GM18511 (cell line): ENCODE measurements around the gene APPL2.
"Not testable (repeated sequence)": the region's sequence is repeated elsewhere in the genome, so short reads cannot be mapped to it uniquely, and the experiment has no call there.

Experiments
- ATAC-seq: cut with Tn5 transposase; IDR thresholded peaks from one replicate; pipeline ENCODE4 v1.9.1; 2021; ENCODE audit warnings: mild to moderate bottlenecking, moderate library complexity; ENCODE audit not compliant: unreplicated experiment

Gene APPL2

GRCh38 chr12:105256431-105256830 is 20.5 kb upstream of the APPL2 start:
- ATAC-seq, result not testable (repeated sequence)

DNA sequence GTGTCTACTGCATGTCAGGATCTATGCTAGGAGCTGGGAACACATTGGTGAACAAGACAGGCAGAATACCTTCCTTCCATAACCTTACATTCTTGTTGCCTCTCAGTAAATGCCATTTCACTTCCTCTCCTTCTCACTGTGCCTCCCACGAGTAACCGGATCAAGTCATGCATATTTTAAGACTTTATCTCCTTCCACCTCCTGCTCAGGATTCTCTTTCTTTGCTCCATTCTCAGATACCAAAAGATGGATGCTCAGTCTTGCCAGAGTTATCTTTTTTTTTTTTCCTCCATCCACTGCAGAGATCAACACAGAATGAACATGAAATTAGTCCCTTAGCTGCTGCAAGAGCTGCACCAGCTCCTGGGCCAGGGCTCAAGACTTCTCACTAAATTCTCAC is 20.0 kb upstream of the APPL2 start:
- no peak for ATAC-seq

- no peak for ATAC-seq
Observed at GRCh38 chr12:105253866-105254513, 18.0 kb upstream of the APPL2 start.

- ATAC-seq, result no peak
Observed at GRCh38 chr12:105252901-105253300, 16.9 kb upstream of the APPL2 start.

GRCh38 chr12:105245776-105246427 is 9.9 kb upstream of the APPL2 start:
- ATAC-seq, result not testable (repeated sequence)

DNA sequence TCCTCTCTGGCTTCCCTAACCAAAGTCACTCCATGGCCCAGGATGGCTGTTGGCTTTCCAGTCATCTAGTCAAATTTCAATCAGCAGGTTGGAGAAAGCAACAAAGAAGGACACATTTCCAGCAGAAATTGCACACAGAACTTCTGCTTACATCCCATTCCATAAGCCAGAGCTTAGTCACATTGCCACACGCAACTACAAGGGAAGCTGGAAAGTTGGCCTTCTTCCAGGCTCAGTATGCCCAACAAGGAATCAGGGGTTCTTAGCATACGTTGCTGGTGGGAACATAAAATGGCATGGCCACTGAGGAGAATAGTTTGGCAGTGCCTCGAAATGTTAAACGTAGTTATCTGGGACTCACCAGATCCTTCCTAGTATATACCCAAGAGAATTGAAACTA is 9.3 kb upstream of the APPL2 start:
- no peak for ATAC-seq

GRCh38 chr12:105240228-105240627 is 4.3 kb upstream of the APPL2 start:
- no peak for ATAC-seq

- no peak for ATAC-seq
Observed at GRCh38 chr12:105239304-105239703, 3.3 kb upstream of the APPL2 start.

GRCh38 chr12:105237666-105238065 is 1.7 kb upstream of the APPL2 start:
- no peak for ATAC-seq

- no peak for ATAC-seq
Observed at GRCh38 chr12:105235281-105235731, 668 bp downstream of the APPL2 start.

GRCh38 chr12:105234197-105234596 is 1.8 kb downstream of the APPL2 start:
- ATAC-seq, result no peak

DNA sequence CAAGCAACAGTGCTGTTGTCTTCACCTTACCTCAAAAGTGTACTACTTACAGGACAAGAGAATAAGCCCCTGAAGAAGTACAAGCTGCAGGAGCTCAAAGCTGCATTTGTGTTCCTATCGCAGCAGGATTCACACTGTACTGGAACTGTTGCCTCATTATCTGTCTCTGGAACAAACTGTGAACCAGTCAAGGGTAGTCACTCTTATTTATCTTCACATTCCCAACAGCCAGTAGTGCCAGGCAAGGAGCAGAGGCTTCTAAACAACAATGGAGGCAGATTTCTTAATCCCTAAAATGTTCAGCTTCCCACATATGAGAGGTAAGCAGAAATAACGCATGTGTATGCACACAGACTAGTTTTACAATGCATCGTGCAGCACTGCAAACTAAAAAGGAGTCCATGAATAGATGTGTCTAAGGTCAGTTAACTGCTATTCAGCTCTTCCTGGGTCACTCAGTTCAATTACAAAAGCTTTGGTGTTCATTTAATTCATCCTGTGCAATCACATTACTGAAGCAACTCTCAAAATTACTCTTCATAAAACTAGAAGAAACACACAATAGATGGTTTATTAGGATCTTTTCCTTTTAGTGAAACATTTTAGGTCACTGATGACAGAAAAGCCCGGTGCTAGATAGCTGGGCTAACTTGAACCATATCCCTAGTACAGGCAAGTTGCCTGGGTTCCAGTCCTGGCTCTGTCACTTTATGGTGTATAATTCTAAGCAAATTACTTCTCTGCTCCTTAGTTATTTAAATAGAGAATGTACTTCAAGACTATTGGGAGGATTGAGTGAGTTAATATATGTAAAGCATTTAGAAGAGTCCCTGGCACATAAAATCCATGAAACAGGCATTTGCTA is 2.7 kb downstream of the APPL2 start:
- ATAC-seq, result no peak

- no peak for ATAC-seq
Observed at GRCh38 chr12:105231396-105231795, 4.6 kb downstream of the APPL2 start.

- ATAC-seq, result no peak
Observed at GRCh38 chr12:105229371-105229770, 6.6 kb downstream of the APPL2 start.

DNA sequence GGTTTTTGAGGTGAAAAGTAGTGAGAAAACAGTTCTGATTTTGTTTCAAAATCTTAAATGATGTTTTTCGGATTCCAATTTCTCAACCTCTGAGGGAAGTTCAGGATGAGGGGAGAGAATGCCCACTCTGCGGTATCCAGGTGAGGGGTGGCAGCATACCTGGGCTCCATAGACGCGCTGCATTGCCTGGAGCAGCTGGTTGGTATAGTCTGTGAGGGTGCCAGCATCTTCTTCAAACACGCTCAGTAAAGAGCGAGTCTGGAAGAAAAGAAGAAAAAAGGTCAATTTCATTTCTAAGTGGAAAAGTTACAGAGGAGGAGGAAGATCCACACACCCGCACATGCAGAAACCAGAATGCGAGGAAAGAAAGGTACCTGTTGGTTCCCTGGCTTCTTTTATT is 7.0 kb downstream of the APPL2 start:
- ATAC-seq, result no peak

GRCh38 chr12:105228494-105228893 is 7.5 kb downstream of the APPL2 start:
- no peak for ATAC-seq

GRCh38 chr12:105227879-105228278 is 8.1 kb downstream of the APPL2 start:
- no peak for ATAC-seq

GRCh38 chr12:105226219-105226618 is 9.8 kb downstream of the APPL2 start:
- no peak for ATAC-seq

DNA sequence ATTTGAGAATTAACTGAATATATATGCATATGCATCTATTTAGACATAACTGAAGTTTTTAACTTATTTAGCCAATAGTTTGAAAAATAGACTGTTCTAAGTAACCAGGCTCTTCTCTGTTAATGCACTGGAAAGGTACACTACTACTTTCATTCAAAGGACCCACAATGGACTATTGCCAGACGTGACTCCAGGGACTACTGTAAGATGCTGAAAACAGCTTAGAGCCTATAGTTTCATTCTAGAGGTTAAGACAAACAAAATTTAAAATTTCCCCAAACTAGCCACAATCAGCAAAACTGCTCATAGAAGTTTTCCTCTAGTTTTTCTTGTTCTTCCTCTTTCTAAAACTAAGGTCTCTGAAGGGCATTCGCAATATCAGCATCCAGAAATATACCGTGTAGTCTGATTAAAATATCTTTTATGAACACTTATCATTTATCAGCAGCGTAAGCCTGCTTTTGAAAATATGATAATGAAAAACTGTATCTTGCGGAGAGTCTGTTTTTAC is 10.4 kb downstream of the APPL2 start:
- no peak for ATAC-seq

DNA sequence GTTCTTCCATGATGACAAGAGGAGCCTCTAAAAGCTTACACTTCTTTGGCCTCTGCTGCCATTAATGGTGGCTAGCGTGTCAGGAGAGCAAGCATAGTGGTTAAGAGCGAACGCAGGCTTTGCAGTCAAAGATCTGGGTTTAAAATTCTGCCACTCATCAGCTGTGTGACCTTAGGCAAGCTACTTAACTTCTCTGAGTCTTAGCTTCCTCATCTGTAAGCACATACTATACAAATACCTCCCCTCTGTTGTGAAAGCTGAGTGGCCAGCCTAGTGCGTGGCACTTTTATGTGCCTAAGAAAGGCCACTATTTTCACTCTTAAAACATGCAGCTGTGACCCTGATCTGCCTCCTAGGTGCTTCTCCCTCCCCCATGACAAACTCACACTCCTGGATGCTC is 11.6 kb downstream of the APPL2 start:
- no peak for ATAC-seq

- ATAC-seq, result no peak
Observed at GRCh38 chr12:105223884-105224283, 12.1 kb downstream of the APPL2 start.
